Fibroblast of lung (primary cell): ENCODE data around the gene CERS4.

Source experiments
- EZH2 ChIP-seq: IDR thresholded peaks from 2 replicates; pipeline ENCODE4 v1.5.1; 2012; ENCODE audit warnings: low read length, control low read depth, mild to moderate bottlenecking; ENCODE audit errors: missing control alignments
- TF ChIP-seq, protein P1 (sequence below), 2 donors: IDR thresholded peaks in 1 of 2; conservative IDR thresholded peaks in 1 of 2; 1 replicate in 1 of 2; 2 replicates in 1 of 2; pipeline ENCODE4 v1.5.1; 2011 to 2012; ENCODE audit warnings: low read length in 2 of 2, control low read depth in 1 of 2, inconsistent platforms in 1 of 2, low read depth in 1 of 2, mild to moderate bottlenecking in 1 of 2

DNA sequence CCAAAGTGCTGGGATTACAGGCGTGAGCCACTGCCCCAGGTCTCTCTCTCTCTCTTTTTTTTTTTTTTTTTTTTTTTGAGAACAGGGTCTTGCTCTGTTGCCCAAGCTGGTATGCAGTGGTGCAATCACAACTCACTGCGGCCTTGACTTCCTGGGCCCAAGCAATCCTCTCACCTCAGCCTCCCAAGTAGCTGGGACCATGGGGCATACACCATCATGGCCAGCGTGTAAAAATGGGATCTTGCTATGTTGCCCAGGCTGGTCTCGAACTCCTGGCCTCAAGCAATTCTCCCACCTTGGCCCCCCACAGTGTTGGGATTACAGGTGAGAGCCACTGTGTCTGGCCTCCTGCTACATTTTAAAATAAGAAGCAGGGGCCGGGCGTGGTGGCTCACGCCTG lies 40.6 kb upstream of the CERS4 start:
- TF ChIP-seq, protein P1, sequence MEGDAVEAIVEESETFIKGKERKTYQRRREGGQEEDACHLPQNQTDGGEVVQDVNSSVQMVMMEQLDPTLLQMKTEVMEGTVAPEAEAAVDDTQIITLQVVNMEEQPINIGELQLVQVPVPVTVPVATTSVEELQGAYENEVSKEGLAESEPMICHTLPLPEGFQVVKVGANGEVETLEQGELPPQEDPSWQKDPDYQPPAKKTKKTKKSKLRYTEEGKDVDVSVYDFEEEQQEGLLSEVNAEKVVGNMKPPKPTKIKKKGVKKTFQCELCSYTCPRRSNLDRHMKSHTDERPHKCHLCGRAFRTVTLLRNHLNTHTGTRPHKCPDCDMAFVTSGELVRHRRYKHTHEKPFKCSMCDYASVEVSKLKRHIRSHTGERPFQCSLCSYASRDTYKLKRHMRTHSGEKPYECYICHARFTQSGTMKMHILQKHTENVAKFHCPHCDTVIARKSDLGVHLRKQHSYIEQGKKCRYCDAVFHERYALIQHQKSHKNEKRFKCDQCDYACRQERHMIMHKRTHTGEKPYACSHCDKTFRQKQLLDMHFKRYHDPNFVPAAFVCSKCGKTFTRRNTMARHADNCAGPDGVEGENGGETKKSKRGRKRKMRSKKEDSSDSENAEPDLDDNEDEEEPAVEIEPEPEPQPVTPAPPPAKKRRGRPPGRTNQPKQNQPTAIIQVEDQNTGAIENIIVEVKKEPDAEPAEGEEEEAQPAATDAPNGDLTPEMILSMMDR (conservative IDR thresholded peaks at IDR 0.05 in 1 of 2, IDR thresholded peaks at IDR 0.05 in 1 of 2; ENCODE audit: low read depth in 1 of 2, low read length in 2 of 2): no peak
- TF ChIP-seq EZH2: no peak
